GM18870 (cell line): ENCODE results near the gene ALG5.
A peak's percentile ranks its signal among the peaks of the same experiment; 100 is the strongest.

Experiments used
- ATAC-seq: cut with Tn5 transposase; IDR thresholded peaks from one replicate; pipeline ENCODE4 v1.9.1; 2021; ENCODE audit warnings: moderate library complexity; ENCODE audit not compliant: unreplicated experiment

Gene ALG5, protein sequence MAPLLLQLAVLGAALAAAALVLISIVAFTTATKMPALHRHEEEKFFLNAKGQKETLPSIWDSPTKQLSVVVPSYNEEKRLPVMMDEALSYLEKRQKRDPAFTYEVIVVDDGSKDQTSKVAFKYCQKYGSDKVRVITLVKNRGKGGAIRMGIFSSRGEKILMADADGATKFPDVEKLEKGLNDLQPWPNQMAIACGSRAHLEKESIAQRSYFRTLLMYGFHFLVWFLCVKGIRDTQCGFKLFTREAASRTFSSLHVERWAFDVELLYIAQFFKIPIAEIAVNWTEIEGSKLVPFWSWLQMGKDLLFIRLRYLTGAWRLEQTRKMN

GRCh38 chr13:36999054-36999714 is at the start of gene ALG5:
TSS of gene ALG5 (minus strand) at chr13:36999340. CDS start at chr13:36999300, 40 bp downstream.
- ATAC-seq: peak; percentile 36

DNA sequence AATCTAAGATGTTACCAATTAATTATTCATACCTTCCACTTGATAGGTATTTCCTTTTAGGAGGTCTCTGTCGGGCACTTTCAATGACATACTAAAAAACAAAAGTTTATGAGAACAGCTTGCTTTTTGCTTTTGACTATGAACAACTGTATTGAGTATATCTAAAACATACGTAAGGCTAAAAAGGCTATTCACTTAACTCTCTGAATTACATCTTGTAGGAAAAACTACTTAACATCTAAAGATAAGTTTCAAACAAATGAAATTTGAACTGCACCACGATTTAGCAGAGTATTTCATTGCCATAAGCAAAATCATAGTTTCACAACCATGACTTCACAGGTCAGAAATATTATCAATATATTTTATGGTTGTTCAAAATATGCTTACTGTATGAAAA is 48.7 kb upstream of the ALG5 start:
- ATAC-seq: no peak

GRCh38 chr13:37047032-37047431 is 47.9 kb upstream of the ALG5 start:
- ATAC-seq: no peak

- ATAC-seq: no peak
These were observed 46.9 kb upstream of the ALG5 start for GRCh38 chr13:37046062-37046461.

DNA sequence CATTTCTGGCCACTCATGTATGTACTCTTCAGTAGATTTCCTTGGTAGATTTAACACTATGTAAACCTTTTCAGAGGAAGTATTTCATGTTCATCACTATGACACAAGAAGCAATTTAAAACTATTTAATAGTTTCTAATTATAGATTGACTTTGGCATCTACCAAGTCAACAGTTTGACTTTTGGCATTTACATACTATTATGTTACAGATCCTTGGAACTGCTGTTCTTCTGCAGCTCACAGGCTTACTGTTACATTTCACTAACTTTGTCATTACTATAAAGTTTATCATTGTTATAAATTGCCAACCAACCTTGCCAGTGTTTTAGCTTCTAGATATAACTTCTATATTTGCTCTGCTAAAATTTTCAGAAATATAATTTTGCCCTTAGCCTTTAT is 41.6 kb upstream of the ALG5 start:
- no peak for ATAC-seq

DNA sequence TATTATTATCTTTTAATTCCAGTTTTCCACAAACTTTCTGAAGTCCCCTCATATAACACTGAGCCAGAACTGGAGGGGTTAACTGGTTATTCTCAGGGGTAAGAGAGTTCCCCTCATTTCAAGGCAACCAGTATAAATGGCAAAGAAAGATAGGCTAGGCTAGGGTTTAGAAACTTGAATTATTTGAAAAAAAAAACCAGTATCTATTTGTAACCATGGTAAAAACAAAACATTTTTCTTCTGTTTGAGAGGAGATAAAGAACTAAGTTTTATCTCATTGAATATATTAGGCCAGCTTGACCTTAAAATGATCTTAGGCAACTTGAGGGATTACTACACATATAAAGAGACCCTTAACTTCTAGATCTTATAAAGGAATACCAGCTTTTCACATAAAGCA is 40.8 kb upstream of the ALG5 start:
- ATAC-seq: no peak

GRCh38 chr13:37037241-37037640 is 38.1 kb upstream of the ALG5 start:
- no peak for ATAC-seq

- no peak for ATAC-seq
These were observed 30.5 kb upstream of the ALG5 start for GRCh38 chr13:37029617-37030016.

DNA sequence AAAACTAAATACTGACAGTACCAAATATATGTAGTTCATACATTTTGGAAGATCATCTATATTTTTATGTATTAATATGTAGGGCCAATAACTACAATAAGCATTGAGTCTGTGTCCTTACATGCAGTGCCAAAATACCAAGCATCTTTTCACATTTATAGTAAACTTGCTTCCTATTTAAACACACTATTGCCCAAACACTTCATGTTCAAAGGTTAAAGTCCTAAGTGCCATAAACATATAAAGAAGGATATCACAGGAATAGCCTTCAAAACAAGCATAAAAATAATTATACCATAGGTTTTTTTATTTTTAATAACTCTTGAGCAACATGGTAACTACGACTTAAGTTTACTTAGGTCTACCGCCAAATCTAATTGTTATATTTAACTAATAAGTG is 28.5 kb upstream of the ALG5 start:
- ATAC-seq: no peak

- no peak for ATAC-seq
These were observed 27.6 kb upstream of the ALG5 start for GRCh38 chr13:37026771-37027170.

DNA sequence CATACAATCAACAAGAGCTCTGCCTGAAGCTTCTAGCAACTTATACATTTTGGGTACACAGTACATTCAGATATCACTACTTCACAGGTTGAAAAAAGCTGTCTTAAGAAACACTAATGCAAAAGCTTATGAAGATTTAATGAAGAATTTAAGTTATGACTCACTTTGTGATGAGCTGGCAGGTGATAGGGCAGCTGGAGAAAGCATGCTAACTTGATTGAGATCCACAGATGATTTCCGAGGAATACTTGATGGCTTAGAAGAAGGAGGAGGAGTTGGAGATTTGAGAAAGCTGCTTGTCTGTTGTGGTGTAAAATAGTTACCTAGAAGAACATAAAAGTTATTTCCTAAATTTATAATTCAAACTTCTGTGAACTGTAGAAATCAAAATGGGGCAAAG is 24.7 kb upstream of the ALG5 start:
- no peak for ATAC-seq

- no peak for ATAC-seq
These were observed 15.5 kb upstream of the ALG5 start for GRCh38 chr13:37014609-37015008.

GRCh38 chr13:37011788-37012187 is 12.6 kb upstream of the ALG5 start:
- no peak for ATAC-seq

GRCh38 chr13:37011002-37011401 is 11.9 kb upstream of the ALG5 start:
- no peak for ATAC-seq

DNA sequence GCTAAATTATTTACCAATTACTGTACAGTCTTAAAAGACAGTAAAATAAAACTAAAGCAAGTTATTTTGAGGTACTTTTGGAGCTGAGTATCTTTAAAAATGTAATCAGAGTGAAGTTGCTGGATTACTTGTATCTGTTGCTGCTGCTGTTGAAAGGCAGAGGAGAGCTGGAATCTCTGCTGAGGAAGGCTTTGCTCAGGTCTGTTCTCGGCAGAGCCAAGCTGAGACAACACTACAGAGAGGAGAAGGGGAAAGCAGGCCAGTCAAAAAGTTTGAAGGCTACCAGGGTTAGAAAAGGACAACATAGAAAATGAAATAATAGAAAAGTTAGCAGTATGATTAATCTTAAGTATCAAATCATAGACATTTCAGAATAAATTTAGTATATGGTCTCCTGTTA is 11.3 kb upstream of the ALG5 start:
- no peak for ATAC-seq

DNA sequence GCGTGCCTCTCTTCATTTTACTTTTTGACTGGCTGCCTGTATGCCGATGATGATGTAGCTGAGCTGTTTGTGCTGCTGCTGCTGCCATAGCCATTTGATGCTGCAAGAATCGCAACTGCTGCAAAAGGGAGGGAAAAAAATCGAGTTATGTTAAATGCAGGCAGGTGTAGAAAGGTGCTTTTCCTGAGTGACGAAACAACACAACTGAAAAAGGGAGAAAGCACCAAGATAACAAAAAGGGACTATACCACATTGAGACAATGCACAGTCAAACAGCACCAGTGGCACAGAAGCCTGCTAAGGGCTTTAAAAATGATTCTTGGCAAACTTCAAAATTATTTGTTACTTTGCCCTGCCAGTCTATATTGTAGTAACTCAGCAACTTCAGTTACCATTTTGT is 10.6 kb upstream of the ALG5 start:
- ATAC-seq: no peak

DNA sequence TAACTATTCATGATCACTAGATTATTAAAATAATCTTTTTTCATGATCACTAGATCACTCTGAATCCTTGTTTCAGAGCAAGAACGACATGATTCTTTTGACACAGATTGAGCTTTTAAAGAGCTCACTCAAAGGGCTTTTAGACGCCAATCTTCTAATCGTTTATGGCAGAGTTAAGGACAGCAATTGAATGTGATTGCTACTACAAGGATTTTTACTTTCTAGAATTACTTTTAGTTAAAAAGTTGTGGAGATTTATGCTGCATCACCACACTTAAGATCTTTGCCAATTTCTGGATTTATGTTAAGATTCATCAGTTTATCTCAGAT is 2.7 kb upstream of the ALG5 start:
- ATAC-seq: no peak

- ATAC-seq: no peak
These were observed 507 bp downstream of the ALG5 start for GRCh38 chr13:36998624-36999041.

GRCh38 chr13:36997716-36998427 is 1.3 kb downstream of the ALG5 start:
- ATAC-seq: no peak

DNA sequence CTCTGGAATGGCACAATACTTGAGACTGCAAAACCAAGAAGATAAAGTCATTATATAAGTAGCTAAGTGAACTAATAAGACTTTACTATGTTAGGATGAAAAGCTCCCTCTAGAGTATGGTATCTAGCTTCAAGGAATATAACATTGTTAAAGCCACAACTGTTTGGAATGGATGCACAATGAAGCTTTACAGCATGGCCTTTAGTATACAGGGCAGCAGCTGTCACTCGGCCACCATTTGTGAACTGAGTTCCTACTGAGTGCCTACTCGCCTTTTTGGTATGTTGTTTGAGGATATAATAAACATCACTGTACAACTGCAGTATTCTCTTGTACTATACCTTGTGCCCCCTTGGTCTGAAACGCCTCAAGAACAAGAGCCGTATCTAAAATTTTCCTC is 6.8 kb downstream of the ALG5 start:
- no peak for ATAC-seq

DNA sequence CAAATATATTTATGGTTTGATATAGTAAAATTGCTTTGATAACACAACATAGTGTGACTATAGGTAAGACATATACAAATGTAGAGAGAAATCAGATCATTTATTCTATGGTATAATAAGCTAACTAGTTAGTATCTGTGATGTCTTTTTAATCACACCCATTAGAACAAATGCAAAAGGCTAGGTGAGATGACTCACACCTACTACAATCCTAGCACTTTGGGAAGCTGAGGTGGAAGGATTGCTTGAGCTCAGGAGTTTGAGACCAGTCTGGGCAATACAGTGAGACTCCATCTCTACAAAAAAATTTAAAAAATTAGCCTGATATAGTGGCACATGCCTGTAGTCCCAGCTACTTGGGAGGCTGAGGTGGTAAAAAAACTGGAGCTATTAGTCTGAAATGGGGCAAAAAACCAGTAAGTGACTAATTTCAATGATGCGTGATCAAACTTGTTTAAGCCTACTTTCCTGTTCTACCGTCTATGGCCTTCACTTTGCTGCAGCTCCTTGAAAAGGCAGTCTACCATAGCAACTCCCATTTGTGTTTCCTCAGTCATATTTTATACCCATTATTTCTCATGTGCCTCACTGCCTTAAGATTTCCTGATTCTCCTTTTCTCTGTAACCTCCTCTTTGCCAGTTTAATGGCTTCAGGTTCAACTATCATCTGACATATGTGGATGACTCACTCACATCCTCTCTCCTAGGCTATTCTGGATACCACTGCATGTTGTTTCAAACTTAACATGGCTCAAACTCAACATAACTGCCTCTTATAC is 12.5 kb downstream of the ALG5 start:
- ATAC-seq: no peak
